GM04503 (cell line): ENCODE data around the gene PROSER1.
"Not testable (repeated sequence)": the region's sequence is repeated elsewhere in the genome, so short reads cannot be mapped to it uniquely, and the experiment has no call there.

Experiments
- DNase-seq: peaks from one replicate; pipeline ENCODE4 v3.0.0-alpha.2; 2012; ENCODE audit warnings: low read depth

Gene PROSER1

GRCh38 chr13:39037880-39038568 is at the start of gene PROSER1, which contains the start of gene NHLRC3:
Gene PROSER1, minus strand, starts transcription at chr13:39038089. Its CDS starts 847 bp downstream, at chr13:39037242.
Gene NHLRC3, plus strand, starts transcription at chr13:39038456. Its CDS starts 184 bp downstream, at chr13:39038640.
- DNase-seq, result peak; percentile 69

- DNase-seq, result not testable (repeated sequence)
Measured at GRCh38 chr13:39086251-39086945, 48.5 kb upstream of the PROSER1 start.

- no peak for DNase-seq
Measured at GRCh38 chr13:39073983-39074382, 36.1 kb upstream of the PROSER1 start.

DNA sequence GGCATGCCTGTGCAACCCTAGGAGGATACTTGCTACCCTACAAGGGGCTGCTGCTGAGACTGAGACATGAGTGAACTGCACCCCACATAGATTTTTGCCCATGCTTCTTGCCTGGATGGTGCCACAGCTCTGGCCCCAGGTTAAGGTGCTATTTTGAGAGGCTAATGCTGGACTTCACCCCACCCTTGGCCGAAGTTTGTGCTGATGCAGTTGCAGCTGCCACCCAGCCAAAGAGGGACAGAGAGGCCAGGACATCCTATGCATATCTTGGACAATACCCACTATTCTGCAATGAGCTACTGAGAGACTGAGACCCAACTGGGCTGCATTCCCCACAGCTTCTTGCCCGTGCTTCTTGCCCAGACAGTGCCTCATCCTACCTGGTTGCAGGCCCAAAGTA is 35.0 kb upstream of the PROSER1 start:
- no peak for DNase-seq

GRCh38 chr13:39062004-39062403 is 24.1 kb upstream of the PROSER1 start:
- DNase-seq, result no peak

- no peak for DNase-seq
Measured at GRCh38 chr13:39058040-39058439, 20.2 kb upstream of the PROSER1 start.

- DNase-seq, result no peak
Measured at GRCh38 chr13:39056018-39056417, 18.1 kb upstream of the PROSER1 start.

DNA sequence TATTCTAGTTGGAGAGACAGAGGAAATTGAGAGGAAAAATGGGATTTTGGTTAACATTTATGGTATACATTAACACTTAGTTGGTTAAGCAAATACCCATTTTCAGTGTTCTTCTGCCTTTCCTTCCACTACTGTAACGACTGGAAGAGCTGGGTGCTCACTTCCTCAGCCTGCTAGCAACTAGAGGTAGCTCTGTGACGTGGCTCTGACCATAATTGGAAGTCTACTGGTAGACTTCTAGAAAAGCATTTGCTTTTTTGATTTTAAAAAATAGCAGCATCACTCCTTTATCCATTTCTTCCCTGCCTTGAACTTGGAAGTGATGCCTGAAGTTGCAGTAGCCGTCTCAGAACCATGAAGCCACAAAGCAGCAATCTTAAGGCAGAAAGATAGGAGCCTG is 16.2 kb upstream of the PROSER1 start:
- no peak for DNase-seq

- no peak for DNase-seq
Measured at GRCh38 chr13:39052944-39053343, 15.1 kb upstream of the PROSER1 start.

DNA sequence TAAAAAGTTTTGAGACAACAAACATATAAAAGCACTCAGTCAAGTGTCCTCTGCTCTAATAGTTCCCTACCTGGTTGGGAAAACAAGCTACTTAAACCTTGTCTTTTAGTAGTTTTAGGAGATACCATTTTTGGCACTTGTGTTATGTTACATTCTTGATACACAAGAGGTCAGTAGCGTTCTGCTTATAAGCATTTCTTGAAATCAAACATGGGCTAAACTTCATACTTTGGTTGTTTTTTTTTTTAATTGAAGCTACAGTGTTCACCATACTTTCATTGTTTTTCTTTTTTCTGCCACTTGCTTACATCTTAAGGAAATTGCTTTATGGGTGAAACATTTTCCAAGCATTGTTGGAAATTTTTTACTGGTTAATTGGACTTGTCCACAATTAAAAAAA is 13.3 kb upstream of the PROSER1 start:
- DNase-seq, result no peak

- DNase-seq, result no peak
Measured at GRCh38 chr13:39049274-39049673, 11.4 kb upstream of the PROSER1 start.

DNA sequence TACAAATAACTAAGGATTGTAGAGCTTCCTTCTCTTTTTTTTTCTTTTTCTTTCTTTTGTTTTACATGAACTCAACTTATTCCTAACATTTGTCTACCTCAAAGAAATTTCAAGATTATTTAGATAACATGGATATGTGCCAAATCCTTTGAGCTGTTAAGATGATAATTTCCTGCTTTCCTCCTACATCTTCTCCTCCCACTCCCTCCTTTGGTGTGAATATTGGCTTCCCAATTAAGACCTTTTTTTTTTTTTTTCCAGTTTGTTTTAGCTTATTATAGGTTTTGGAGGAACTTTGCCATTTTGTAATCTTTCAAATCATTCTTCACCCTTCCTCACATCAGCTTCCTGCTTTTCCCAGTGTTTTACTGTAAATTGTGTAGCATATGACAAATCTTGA is 10.9 kb upstream of the PROSER1 start:
- no peak for DNase-seq

- no peak for DNase-seq
Measured at GRCh38 chr13:39047560-39047959, 9.7 kb upstream of the PROSER1 start.

DNA sequence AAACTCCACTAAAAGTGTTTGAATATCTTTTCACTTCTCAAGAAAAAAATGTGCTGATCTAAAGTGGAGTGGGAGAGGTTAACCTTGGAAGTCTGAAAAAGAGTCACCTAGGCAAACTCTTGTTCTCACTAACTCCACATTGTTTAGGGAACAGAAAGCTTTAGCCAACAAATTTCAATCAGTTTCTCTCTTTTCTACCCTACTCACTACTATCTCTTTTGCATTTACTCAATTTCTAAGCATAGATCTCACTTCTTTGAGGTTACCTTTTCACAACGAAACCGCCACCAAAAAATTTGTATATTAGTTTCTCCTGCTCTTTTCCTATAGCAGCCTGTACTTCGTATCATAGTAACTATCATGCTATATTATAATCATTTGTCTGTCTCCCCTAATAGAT is 6.6 kb upstream of the PROSER1 start:
- no peak for DNase-seq

- no peak for DNase-seq
Measured at GRCh38 chr13:39040206-39040605, 2.3 kb upstream of the PROSER1 start.

- no peak for DNase-seq
Measured at GRCh38 chr13:39039041-39039440, 1.2 kb upstream of the PROSER1 start.

- no peak for DNase-seq
Measured at GRCh38 chr13:39038569-39039030, 711 bp upstream of the PROSER1 start.

DNA sequence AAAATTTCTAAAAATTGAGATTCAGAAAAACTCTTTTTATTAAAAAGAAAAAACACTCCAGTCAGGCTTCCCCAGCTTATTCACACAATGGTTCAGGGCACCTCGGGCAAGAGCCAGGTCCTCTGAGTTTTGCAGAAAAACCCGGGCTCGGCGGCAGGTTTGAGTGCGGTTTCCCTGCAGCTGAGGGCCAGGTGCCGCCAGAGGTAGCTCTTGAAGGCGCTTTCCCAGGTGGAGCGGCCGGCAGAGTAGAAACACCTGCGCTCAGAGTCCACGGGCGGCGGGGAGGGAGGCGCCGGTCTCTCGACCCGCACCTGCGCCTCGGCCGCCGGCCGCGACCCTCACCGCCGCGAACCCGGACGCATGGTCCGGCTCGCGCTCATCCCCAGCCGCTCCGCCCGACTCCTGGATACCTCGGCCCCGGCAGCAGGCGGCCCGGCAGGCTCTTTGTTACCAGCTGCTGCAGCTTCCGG is 444 bp downstream of the PROSER1 start:
- no peak for DNase-seq

- no peak for DNase-seq
Measured at GRCh38 chr13:39036212-39036611, 1.7 kb downstream of the PROSER1 start.

DNA sequence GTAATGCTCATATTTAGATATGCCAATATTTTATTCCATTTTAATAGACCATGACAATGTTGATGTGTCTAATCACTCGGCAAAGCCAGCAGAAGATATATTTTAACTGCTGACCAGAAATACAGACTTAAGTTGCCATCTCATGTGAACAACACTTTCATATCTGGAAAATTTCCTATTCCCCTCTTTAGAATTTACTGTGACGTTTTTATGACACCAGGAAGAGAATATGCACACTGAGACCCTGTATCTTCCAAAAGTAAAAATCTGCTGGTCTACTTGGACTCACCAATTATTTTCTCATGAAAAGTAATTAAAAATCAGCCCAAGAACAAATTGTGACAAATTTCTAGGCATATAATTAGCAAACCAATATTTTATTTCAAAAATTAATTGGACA is 2.1 kb downstream of the PROSER1 start:
- DNase-seq, result no peak

DNA sequence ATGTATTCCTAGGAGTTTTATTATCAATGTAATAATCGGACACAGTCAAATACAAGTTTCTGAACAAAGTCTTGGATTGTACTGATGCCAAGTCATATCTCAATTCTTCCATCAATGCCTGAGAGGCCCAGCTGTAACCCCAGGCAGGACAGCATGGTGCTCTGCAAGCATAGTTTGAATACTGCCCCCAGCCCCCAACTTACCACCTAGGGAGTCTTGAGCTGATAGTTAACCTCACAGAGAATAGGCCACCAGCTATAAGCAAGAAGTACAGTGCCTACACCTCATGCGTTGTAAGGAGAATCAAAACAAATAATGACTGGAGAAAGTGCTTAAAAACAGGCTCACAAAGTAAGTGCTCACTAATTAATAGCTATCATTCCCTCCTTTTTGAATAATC is 2.7 kb downstream of the PROSER1 start:
- no peak for DNase-seq

GRCh38 chr13:39034085-39034484 is 3.8 kb downstream of the PROSER1 start:
- DNase-seq, result no peak

GRCh38 chr13:39032150-39032549 is 5.7 kb downstream of the PROSER1 start:
- DNase-seq, result no peak
